PC-3 (cell line): ENCODE measurements around the gene MBTD1.

Experiments
- EZH2 ChIP-seq: fragments of 300-600 bp; sonication (generic); IDR thresholded peaks from one replicate; pipeline ENCODE4 v1.6.1; 2017; ENCODE audit warnings: antibody characterized with exemption, mild to moderate bottlenecking, low read length; ENCODE audit not compliant: unreplicated experiment
- EZH2phosphoT487 ChIP-seq: fragments of 300-600 bp; sonication (generic); IDR thresholded peaks from 2 replicates; pipeline ENCODE4 v1.6.1; 2018; ENCODE audit warnings: mild to moderate bottlenecking, antibody characterized with exemption, low read length, borderline replicate concordance
- TF ChIP-seq, protein P1 (sequence below): fragments of 300-600 bp; sonication (generic); conservative IDR thresholded peaks from 2 replicates; pipeline ENCODE4 v1.5.1; 2017; ENCODE audit warnings: antibody characterized with exemption, low read depth, mild to moderate bottlenecking, low read length

DNA sequence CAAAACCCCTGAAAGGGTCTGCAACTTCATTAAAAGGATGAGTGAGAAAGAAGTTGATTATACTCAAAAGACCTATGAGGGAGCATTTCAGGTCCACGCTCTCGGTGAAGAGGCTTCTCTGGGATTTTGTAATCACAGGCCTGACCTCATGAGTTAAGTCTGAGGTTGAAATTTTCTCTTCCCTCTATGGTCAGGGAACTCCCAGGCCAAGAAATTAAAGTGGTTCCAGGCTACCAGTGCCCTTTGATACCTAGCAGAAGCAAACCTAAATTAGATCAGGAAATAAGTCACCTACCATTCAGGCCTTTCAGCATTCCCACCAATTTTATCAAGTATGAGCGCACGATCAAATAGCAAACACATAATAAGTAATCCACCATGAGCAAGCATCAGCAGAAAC is 27.9 kb downstream of the MBTD1 start:
- TF ChIP-seq, protein P1, sequence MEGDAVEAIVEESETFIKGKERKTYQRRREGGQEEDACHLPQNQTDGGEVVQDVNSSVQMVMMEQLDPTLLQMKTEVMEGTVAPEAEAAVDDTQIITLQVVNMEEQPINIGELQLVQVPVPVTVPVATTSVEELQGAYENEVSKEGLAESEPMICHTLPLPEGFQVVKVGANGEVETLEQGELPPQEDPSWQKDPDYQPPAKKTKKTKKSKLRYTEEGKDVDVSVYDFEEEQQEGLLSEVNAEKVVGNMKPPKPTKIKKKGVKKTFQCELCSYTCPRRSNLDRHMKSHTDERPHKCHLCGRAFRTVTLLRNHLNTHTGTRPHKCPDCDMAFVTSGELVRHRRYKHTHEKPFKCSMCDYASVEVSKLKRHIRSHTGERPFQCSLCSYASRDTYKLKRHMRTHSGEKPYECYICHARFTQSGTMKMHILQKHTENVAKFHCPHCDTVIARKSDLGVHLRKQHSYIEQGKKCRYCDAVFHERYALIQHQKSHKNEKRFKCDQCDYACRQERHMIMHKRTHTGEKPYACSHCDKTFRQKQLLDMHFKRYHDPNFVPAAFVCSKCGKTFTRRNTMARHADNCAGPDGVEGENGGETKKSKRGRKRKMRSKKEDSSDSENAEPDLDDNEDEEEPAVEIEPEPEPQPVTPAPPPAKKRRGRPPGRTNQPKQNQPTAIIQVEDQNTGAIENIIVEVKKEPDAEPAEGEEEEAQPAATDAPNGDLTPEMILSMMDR, result no peak
- TF ChIP-seq EZH2 (no peak), EZH2phosphoT487 (no peak)
